HG03175 (cell line): ENCODE measurements around the gene GRIK3.

Experiments used
- ATAC-seq: cut with Tn5 transposase; IDR thresholded peaks from one replicate; pipeline ENCODE4 v1.9.1; 2021; ENCODE audit warnings: mild to moderate bottlenecking, moderate library complexity; ENCODE audit not compliant: unreplicated experiment

Gene GRIK3

DNA sequence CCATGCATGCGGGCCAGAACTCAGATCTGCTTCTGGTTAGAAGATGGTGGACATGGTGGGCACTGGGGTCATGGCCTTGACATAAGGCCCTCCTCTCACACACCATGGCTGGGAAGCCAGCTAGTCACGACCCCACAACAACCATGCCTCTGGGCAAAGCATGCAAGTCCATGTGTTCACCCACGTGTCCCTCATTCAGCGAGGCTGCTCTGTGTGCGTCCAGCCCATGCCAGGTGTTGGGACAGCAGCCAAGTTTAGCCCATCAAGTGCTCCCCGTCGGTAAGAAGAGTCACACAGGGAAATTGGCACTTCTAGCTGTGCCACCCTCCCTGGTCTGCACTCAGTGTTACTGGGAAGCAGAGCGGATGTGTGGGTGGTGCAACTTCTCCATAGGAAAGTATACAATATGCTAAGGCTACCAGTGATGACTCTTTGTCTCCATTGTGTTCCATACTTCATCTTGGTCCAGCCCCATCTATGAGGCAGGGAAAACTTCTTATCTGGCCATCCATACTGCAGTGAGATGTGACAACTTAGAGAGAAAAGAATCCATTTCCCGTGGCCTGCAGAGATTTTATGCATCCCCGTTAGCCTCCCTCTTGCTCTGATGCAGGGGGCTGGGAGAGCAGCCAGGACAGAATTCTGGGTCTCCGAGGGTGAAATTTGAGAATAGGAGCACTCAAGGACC lies 198.0 kb downstream of the GRIK3 start:
- ATAC-seq = no peak

DNA sequence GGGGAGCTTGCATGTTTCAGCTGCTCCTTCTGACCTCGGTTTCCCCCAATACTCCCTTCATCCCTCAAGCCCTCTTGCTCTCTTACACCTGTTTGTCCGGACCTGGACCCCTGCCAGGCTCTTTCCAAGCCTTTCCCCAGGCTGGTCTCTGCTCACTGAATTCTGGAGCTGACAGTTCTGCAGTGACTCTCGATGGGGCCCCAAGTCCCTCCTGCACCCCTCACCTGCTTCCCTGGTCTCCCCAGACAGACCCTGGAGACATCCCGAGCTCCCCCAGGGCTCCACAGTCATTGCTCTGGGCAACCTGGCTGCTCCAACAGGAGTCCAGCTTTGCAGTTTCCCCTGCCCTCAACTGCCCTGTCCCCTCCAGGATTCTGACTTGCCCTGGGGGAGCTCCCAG lies 198.6 kb downstream of the GRIK3 start:
- ATAC-seq = no peak

DNA sequence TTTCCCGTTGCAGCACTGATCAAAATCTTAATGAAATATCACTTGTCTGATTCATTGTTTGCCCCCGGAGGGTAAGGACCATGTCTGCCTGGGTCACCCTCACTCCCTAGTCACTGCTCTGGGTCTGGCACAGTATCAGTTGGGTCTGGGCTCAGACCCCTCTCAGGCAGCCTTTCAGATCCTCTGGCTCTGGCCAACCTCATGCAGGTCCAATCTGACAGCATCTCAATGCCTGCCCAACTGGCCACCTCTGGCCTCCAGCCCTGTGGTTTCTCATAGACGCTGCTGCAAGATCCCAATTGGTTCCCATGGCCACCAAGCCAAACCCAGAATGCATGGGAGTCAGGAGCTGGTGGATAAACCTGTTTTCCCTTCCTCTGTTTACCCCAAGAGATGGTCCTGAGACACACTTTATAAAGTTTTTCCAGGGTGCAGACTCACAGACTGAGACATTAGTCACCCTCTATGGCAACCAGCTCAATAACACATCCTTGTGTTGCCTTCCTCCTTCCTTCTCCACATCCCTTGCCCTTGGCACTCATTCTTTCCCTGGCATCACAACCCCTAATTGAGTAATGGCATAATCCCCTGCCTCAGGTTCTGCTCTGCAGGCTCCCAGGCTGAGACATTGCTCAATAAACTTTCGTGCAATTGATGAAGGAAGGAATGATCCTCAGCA lies 199.2 kb downstream of the GRIK3 start:
- no peak for ATAC-seq

- no peak for ATAC-seq
Observed at GRCh38 chr1:36834586-36834985, 199.7 kb downstream of the GRIK3 start.

GRCh38 chr1:36831186-36831810 lies 203.0 kb downstream of the GRIK3 start:
- no peak for ATAC-seq

DNA sequence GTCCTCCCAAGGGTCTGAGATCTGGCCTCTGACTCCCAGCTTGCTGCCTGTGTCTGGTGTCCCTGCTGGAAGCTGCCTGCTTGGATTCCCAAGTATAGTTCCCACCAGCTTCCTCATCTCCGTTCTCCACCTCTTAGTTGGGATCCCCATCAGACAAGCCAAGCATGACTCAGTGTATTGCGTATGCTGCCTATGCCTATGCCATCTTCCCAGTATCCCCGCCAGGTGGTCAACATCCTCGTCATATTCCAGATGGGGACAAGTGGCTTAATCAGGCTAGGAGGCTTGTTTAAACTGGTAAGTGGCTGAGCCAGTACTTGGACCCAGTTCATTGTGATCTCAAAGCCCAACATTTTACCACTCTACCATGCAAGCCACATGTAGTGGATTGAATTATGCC lies 204.4 kb downstream of the GRIK3 start:
- ATAC-seq = no peak

- ATAC-seq = no peak
Observed at GRCh38 chr1:36829066-36829465, 205.2 kb downstream of the GRIK3 start.

- no peak for ATAC-seq
Observed at GRCh38 chr1:36825226-36825625, 209.1 kb downstream of the GRIK3 start.

DNA sequence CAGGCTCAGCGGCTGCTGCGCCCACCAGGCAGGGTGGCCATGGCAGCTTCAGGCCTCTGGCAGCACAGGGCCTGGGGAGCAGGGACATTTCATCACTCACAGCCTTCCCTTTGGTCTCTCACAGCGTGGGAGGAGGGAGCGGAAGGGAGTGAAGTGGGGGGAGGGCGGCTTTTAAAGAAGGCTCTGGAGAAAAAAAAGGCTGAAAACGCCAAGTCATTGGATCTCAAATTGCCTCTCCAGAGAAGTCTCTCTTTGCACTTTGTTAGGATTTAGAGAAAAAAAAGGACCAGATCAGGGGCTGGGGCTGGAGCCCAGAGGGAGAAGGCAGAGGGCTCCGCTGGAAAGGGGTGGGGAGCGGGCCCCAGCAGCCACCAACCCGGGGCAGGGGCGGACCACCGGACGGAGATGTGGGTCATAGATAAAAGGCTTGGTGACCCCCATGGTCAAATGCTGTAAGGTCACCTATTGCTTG lies 209.9 kb downstream of the GRIK3 start:
- no peak for ATAC-seq

DNA sequence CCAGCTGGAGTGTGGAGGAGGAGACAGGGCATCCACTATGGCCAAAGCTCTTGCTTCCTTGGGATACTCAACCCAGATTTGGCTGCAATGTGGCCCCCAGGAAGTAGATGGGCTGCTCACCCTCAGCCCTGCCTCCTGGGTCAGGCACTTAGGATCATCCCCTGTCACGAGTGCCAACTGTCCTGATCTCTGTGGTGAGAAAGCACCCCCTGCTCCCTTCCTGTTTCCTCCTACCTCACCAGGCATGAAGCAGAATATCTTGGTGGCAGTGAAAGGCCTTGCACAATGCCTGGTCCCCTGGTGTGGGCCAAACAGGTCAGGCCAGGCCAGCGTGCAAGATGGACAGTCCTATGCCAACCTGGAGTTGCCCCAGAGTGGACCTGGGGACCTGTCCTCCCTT lies 211.7 kb downstream of the GRIK3 start:
- ATAC-seq = no peak

DNA sequence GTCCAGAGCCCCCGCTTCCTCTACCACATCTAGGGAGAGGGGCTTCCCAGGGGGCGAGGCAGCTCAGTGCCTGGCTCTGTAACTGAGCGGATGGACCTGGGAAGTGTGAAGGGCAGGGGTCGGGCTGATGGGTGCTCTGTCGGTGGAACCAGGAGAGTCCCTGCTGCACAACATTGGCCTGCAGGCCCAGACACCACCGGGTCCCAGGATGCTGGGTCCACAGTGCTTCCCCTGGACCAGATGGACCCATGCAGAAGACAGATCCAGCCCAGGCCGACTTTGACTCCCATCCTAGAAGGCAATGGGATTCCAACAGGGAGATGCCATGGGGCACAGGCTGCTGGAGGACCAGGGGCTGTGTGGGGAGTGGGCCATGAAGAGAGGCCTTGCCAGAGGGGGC lies 212.9 kb downstream of the GRIK3 start:
- ATAC-seq = no peak

GRCh38 chr1:36818771-36819170 lies 215.5 kb downstream of the GRIK3 start:
- ATAC-seq = no peak

- ATAC-seq = no peak
Observed at GRCh38 chr1:36816348-36816747, 218.0 kb downstream of the GRIK3 start.

DNA sequence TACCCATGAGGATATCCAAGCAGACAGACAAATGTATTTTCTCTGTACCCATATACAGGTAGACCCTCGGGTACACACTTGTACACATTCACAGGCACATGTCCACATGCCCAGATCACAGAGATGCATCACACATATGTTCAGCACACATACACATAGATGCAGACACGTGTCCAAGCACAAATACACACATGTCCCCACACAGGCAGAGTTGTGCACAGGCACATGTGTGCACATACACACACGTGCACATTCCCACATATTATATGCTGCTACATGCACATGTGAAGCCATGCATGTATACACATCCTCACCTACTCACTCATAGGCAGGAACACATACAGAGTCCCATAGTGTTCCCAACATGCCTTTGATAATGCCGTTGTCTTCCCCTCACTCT lies 219.5 kb downstream of the GRIK3 start:
- ATAC-seq = no peak

GRCh38 chr1:36814083-36814482 lies 220.2 kb downstream of the GRIK3 start:
- no peak for ATAC-seq

DNA sequence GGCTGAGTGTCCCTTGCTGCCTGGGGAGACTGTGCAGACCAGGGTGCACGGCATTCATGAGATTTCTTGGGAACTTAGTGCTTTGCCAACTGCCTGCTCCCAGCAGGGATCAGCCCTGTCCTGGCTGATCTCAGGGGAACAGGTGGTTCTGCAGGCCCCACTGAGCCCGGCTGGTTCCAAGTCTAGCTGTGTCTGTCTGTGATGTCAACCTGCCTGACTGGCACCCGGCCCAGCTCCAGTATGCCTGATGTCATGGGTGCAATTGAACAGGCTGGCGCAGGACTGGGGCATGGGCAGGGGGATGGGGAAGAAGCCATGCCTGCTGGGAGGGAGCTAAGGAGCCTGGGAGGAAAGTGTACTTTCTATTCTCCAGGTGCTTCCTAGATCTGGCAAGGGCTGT lies 227.1 kb downstream of the GRIK3 start:
- ATAC-seq = no peak

DNA sequence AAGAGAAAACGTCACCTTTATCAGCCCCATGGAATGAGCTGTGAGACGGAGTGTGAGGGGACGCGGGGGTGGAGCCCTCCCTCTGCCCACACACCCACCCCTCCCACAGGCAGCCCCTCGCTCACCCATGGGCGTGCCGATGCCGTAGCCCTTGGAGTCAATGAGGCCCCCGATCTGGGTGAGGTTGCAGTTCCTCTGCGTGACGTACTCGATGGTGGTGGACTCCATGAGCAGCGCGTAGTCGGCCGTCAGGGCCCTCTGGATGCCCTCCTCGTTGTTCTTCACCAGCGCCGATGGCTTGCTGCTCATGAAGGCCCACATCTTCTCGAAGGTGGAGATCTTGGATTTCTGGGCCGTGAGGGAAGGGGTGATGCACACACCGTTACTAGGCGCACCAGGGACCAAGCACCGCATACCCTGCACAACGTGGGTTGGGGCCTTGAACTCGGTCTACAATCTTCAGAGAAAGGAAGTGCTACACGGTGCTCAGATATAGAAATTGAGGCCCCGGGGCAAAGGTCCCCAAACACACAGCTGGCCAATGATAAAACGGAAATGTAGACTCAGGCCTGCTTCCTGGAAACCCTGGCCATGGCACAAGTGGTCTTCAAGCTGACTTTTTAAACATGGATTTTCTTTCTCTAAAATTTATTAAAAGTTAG lies 228.2 kb downstream of the GRIK3 start:
- ATAC-seq = no peak

- ATAC-seq = no peak
Observed at GRCh38 chr1:36804669-36805314, 229.5 kb downstream of the GRIK3 start.

GRCh38 chr1:36803868-36804570 lies 230.3 kb downstream of the GRIK3 start:
- no peak for ATAC-seq

GRCh38 chr1:36802018-36802417 lies 232.3 kb downstream of the GRIK3 start:
- no peak for ATAC-seq

- no peak for ATAC-seq
Observed at GRCh38 chr1:36797761-36798160, 236.6 kb downstream of the GRIK3 start.
